PC-9 (cell line): ENCODE results near the gene PLAC1.

Source experiments
- EZH2 ChIP-seq: fragments of 200-600 bp; sonication (generic); IDR thresholded peaks from 2 replicates; pipeline ENCODE4 v1.8.0; 2017; ENCODE audit warnings: antibody characterized with exemption, low read depth
- TF ChIP-seq, protein P1 (sequence below): fragments of 200-600 bp; sonication (generic); conservative IDR thresholded peaks from 2 replicates; pipeline ENCODE4 v1.6.1; 2017; ENCODE audit warnings: mixed run types, antibody characterized with exemption, mild to moderate bottlenecking, moderate library complexity

DNA sequence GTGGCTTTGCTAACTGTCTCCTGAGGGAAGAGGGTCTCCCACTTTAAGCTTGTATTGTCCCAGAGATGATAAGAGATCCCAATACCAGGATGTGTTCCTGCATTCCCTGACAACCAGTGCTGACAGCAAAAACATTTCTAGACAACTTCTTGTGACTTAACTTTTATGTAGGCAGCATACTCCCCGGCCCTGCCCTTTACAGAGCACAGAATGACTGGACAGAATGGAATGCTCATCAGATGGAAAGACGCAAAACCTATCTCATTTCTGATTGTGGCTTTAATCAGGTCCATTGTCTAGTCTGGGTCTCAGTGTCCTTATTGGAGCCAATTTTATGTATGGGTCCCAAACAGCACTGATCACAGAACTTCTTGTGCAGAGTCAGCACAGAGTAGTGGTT is 18.2 kb upstream of the PLAC1 start:
- TF ChIP-seq, protein P1, sequence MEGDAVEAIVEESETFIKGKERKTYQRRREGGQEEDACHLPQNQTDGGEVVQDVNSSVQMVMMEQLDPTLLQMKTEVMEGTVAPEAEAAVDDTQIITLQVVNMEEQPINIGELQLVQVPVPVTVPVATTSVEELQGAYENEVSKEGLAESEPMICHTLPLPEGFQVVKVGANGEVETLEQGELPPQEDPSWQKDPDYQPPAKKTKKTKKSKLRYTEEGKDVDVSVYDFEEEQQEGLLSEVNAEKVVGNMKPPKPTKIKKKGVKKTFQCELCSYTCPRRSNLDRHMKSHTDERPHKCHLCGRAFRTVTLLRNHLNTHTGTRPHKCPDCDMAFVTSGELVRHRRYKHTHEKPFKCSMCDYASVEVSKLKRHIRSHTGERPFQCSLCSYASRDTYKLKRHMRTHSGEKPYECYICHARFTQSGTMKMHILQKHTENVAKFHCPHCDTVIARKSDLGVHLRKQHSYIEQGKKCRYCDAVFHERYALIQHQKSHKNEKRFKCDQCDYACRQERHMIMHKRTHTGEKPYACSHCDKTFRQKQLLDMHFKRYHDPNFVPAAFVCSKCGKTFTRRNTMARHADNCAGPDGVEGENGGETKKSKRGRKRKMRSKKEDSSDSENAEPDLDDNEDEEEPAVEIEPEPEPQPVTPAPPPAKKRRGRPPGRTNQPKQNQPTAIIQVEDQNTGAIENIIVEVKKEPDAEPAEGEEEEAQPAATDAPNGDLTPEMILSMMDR = no peak
- no peak for TF ChIP-seq EZH2
